HTERT RPE-1 (cell line): ENCODE data around the gene ACOXL.

ENCODE experiments used
- in situ Hi-C: fragments of 300-500 bp; cut with MboI; formaldehyde crosslinking; loops from 4 replicates; pipeline ENCODE4 v1.14.3; 2020; ENCODE audit warnings: low sequenced_read_pairs

The ACOXL gene

DNA sequence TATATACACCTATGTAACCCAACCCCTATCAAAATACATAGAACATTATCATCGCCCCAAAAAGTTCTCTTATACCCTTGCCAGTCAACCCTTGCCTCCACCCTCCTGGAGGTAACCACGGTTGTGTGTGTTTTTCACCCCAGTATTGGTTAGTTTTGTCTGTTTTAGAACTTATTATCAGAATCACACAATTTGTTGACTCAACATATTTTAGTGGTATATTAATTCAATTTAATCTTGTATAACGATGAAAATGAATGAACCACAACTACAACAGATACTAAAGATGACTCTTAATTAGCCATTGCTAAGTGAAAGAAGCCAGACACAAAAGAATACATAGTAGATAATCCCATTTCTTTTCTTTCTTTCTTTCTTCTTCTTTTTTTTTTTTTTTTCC lies 19.3 kb downstream of the ACOXL start:
- in situ Hi-C loops, result no loop called here

DNA sequence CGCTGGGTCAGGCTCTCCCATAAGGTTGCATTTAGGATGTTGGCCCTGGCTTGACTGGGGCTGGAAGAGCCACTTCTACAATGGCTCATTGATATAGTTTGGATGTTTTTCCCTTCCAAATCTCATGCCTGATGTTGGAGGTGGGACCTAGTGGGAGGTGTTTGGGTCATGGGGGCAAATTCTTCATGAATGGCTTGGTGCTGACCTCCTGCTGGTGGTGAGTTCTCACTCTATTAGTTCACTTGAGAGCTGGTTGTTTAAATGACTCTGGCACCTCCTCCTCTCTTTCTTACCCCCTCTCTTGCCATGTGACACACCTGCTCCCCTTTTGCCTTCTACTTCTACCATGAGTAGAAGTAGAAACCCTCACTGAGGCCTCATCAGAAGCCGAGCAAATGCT lies 20.5 kb downstream of the ACOXL start:
- in situ Hi-C loops, result no loop called here

DNA sequence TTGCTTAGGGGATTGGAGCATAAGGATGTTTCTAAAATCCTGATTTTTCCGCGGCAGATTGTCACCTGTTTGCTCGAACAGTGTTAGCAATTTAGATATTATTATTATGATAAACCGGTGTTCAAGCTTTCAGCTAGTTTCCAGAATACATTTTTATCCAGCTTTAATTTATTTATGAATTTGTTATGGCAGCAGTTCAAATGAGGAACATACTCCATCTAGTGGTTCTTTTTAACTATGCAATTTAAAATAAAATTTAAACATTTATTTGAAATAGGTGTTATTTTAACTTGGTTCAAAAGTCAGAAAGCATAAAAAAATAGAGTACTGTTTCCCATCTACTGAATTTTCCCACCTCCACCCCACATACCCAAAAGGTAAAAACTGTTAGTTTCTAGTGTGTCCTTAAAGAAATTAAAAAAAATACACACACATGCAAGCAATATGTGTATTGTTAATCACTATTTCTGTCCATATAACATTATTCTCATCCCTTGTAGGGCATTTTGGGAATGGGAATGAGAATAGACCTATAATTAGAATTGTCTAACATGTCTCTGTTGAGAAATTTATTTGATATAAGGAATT lies 23.2 kb downstream of the ACOXL start:
- in situ Hi-C loops, result no loop called here

DNA sequence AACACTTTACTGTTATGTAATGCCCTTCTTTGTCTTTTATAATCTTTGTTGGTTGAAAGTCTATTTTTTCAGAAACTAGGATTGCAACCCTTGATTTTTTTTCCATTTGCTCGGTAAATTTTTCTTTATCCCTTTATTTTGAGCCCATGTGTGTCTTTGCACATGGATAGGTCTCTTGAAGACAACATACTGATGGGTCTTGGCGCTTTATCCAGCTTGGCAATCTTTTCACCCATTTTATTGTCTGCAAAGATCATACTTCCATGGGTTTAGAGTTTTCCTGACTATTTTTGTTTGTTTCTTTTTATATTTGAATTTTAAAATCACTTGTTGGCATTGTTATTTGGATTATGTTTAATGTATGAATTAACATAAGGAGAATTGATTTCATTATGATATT lies 27.0 kb downstream of the ACOXL start:
- in situ Hi-C loops, result no loop called here

DNA sequence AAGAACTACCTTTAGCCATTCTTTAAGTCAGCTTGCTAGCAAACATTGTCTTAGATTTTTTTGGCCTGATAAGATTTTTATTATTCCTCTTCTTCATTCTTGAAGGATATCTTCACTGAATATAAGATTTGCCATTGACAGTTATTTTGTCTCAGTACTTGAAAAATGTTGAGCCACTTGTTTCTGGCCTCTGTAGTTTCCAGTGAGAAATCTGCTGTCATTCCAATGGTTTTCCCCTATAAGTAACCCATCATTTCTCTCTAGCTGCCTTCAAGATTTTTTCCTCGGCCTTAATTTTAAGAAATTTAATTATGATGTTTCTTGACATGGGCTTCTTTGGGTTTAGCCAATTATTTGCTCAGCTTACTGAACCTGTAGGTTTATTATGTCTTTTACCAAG lies 32.6 kb downstream of the ACOXL start:
- in situ Hi-C loops, result no loop called here

DNA sequence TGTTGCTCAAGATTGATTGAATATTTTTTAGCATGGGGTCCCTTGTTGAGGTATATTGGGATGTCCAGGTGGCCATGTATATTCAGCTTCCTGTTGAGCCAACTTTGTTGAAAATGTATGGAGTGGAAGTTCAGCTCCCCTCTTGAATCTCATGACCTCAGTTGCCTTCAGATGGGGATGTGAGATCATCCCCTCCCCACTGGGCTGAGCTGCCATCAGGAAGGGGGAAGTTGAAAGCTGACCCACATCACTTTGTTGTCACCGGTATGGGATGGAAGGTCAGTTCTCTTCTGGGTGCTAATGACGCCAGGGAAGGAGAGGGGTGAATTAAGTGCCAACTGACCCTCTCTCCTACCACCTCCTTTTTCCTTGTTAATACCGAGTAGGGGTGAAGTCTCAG lies 33.9 kb downstream of the ACOXL start:
- in situ Hi-C loops, result no loop called here

DNA sequence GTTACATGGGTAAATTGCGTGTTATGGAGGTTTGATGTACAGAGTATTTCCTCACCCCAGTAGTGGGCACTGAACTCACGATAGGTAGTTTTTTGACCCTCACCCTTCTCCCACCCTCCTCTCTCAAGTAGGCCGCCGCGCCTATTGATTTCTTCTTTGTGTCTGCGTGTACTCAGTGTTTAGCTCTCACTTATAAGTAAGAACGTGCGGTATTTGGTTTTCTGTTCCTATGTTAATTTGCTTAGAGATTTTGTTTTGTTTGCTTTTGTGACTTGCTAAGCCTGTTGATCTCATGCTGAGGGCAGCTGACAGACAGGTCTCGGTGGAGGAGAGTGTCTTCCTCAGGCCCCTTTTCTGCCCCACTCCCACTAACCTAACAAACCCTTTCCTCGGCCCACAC lies 36.2 kb downstream of the ACOXL start:
- in situ Hi-C loops, result no loop called here

DNA sequence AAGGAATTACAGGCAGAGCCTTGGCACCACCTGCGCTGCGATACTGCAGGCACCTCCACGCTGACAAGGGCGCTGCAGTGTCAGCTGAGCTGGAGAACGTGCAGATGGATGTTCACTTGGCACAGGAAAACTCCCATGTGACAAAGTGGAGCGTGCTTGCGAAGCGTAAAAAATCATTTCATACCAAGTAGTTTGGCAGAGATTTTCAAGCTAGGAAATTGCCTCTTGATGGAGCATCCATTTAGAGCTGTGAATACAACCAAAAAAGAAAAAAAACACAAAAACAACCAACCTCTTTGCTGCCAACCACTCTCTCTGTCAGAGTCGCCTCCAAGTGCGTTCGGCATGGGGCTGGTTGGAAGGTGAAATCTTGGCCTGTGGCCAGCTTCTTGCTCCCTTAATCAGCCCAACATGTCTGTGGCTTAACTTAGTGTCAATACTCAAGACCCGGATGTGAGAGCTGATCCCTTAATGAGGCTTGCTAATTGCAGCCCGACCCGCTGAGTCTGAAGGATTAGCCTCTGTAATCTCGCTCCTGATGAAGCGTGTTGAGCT lies 38.1 kb downstream of the ACOXL start:
- in situ Hi-C loops, result no loop called here

DNA sequence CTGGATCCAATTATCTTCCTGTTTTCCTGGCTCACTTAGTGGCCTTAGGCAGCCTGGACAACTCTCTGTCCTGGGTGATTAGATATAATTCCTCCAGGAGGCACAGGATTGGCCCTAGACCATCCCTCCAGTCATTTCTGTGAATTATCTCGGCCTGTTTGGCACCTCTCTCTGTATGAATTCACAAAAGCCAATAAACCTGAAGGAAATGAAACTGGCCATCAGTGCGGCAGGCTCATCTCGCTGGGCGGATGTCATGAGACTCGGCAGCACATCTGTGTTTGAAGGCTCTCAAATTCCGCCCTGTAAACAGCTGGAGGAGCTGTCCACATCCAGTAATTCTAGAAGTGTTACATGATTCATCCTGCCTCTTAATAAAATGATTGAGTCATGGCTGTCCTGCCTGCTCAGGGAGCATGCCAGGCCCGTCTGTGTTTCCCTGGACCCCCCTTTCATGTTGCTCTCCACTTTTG lies 38.6 kb downstream of the ACOXL start:
- in situ Hi-C loops, result no loop called here

DNA sequence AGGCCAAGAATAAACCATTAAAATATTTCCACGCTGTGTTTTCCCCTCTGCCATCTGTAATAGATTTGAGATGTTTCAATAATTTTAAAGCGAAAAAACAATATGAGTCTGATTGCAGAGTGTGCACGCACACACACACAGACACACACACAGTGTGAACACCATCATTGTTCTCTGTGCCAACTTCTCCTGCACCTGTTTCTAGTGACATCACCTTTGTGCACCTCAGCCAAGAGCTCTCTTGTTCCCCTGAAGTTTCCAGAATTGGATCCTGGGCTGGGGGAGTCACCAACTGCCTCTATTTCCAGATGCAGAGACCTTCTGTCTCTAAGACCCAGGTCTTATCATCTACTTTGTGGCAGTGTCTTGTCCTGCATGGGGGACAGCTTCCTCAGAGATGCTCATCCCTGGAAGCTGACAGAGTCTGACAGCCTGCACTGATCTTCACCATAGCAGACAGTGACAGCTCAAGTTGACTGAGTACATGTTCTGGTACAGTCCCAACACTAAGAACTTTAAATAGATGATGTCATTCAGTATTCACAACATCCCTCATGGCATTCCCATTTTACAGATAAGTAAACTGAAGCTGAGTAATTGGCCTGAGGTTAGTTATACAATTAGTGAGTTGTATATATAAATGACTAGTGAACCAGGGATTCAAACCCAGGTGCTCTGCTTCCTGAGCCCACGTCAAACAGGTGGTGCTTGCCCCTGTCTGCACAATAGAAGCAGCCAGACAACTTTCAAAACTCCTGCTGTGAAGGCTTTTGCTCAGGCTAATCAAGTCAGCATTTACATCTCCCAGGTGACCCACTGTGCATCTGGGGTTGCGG lies 39.4 kb downstream of the ACOXL start:
- in situ Hi-C loops, result no loop called here

DNA sequence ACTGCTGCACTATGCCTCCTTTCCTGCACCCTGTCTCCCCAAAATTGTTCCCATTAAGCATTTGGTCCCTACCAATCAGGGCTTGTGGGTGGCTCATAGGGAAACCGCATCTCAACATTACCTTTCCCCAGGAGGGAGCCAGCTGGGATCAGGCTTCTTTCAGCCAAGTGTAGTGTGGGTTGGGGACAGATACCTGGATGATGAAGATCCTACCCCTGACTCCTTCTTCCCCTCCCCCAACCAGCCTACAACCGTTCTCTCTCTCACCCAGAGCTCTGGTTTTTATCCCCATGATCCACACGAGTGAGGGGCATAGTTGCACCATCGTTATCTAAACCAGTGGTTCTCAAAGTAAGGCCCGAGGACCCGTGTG lies 40.0 kb downstream of the ACOXL start:
- in situ Hi-C loops, result no loop called here

DNA sequence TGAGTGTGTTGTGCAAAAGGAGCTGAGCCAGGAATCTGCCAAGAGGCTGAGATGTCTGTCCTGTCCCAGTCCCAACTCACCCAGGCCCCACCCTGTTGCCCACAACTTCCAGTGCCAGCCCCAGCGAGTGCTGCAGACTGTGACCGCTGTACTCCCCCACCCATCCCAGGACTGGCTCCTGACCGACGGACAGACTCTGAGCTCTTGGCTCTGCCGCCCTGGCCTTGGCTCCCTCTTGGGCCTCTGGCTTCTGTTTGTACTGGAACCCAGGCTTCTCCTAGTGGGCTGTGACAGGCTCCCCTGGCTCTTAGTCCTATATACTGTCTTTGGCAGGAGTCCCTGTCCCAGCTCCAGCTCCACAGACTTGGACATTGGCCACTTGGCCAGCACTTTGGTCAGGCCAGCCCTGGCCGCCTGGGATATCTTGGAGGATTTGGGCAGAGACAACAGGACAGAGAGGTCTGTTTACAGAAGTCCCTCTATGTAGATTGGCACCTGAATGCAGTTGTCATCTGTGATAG lies 41.1 kb downstream of the ACOXL start:
- in situ Hi-C loops, result no loop called here

DNA sequence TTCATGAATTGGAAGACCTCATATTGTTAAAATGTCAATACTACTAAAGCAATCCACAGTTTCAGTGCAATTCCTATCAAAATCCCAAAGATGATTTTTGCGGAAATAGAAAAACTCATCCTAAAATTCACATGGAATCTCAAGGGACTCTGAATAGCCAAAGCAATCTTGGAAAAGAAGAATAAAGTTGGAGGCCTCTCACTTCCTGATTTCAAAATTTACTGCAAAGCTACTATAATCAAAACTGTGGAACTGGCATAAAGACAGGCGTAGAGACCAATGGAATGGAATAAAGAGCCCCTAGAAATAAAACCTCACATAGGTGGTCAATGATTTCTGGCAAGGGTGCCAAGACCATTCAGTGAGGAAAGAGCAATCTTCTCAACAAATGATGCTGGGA lies 42.3 kb downstream of the ACOXL start:
- in situ Hi-C loops, result no loop called here

DNA sequence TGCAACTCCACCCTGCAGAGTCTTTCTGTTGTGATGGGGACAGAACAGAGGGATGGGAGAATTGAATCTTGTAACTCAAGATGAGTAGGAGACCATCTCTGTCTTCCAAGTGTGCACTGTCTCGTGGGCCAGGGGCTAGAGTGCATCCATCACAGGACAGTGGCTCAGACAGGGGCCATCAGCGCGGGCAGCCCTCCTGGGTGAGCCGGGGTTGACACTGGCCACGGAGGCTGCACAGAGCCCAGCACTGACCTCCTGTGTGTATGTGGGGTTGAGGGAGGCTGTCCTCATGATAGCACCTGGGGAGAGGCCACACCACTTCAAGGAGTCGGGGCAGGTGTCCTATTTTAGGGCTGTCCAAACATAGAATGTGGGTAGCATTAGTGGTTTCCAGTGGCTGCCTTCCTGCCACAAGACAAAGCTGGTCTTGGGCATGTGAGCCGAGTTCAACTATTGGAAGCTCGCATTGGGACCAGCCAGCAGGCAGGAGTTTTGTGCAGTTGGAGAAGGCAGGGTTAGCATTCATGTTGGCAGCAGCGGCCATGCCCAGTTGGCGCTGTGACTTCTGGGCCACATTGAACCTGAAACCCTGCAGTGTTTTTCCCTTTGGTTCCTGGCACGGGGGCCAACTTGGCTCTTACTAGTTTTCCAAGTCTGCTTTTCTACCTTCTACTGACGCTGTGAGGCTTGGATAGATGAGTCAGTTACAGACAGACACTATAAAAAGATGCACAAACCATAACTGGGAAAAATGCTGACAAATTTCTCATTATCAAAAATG lies 45.3 kb downstream of the ACOXL start:
- in situ Hi-C loops, result no loop called here

DNA sequence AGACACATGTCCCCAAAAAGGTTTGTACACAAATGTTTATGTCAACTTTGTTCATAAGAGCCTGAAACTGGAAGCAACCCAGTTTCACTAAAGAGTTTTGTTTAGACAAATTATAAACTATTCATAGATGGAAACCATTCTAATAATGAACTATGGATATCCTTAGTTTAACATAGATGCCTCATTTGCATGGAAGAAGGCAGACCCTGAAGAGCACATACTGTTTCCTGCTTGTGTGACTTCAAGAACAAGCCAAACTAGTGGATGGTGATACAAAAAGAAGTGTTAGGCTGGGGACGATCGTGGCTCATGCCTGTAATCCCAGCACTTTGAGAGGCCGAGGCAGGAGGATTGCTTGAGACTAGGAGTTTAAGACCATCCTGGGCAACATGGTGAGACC lies 48.1 kb downstream of the ACOXL start:
- in situ Hi-C loops, result no loop called here

DNA sequence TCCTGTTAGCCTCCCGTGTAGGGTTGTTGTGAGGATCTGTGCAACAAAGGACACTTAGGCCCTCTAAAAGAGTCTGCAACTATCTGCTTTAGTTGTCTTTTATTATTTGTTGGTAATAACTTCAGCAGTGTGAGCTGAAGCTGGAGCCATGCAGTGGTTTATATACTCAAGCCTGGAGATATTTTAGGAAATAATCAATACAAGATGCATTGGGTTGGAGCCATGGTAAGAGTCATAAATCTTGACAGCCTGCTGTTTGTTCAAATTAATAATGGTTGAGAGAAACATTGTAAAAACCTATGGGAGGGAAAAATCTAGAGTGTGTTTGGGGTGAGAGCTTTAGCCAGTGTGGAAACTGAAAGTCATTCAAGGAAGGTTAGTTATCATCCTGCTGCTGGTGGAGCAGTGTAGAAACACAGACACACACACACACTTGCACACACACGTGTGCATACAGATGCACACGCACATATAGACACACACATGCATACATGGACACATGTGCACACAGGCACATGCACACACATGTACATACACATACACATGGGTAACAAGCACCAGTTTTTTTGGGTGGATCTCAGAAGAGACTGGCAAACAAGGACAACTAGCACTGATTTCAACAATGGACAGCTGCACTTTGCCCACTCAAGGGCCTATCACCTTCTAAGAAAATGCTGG lies 51.0 kb downstream of the ACOXL start:
- in situ Hi-C loops, result no loop called here

DNA sequence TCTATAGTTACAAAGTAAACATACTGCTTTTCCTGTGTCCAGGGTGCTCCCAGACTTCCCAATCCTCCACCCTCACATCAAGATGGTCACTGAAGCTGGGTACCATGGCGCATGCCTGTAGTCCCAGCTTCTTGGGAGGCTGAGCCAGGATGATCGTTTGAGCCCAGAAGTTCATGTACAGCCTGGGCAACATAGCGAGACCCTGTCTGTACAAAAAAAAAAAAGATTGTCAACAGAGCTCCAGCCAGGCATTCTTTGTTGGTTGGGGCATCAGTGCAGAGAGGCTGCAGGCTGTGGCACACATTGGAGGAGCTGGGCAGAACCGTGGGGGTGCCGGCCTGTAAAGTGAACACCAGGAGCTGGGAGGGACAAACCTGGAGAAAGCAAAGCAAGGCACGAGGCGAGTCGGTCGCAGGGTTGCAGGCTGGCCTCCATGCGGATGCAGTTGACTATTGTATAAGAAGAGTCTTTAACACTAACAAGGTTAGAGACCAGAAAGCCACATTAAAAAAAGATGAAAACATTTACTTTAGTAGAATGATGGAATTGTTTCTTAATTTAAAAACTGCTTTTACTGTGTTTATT lies 51.8 kb downstream of the ACOXL start:
- in situ Hi-C loops, result no loop called here

DNA sequence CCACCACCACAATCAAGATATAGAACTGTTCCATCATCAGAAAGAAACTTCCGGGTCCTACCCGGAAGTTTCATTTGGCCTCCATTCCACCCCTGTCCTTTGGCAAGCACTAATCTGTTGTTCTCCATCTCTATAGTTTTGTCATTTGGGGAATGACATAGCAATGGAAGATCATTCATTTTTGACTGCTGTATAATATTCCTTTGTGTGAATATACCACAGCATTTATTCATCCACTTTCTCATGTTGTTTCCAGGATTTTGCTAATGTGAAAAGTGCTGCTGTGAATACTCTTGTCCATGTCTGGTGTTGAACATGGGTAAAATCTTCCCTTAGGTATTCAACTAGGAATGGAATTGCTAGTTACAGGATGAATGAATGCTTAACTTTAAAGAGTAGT lies 53.1 kb downstream of the ACOXL start:
- in situ Hi-C loops, result no loop called here

DNA sequence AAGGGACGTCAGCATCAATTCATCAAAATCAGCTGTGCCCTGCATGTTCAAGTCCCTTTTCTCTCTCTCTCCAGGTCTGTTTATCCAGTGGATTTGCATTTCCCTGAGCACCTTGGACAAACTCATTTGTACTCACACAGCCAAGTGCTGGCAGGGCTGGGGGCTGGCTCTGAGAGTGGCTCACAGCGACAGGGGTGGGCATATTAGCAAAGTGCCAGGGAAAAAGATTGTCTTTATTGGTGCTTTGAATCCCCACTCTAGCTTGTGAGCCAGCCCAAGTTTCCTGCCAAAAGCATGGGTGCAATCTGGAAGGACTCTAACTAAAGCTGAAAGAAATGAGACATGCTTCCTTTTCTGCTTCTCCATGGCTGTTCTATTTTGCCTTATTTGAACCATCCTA lies 56.6 kb downstream of the ACOXL start:
- in situ Hi-C loops, result no loop called here

DNA sequence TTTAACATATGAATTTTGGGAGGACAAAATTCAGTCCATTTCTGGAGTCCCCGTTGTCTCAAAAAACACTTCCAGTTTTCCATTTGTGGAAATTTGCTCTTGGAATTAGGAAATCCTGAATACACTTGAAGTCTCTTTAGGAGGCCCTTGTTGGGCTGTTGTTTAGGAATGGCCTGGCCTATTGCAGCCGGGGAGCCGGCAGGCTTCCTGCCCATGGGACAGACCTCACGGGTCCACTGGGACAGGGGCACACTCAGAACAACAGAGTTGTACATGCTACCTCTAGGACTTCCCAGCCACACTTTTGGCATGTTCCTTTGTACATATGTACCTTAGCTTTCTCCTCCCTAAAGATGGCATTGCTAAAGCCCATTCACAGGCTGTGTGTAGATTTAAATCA lies 57.3 kb downstream of the ACOXL start:
- in situ Hi-C loops, result no loop called here
